Measurements from ENCODE around the gene CDK13. TPM values are rescaled to one million over a fixed set of nuclear protein-coding genes. Genes with fewer than 3 reads are reported as not detected.

CDK13 gene
- total RNA-seq, 2 experiments from 2014 or later: 84.3 to 90.9 TPM

GRCh38 chr7:39919646-39920045, 30.4 kb upstream of the CDK13 start:
- H2AFZ ChIP-seq (ENCODE audit: low read length): no peak overlapping the region
- no peaks in the 10 kb centered on the region for H3K9me2 ChIP-seq (ENCODE audit: insufficient read depth, low read length)
- BruUV-seq (replicated peaks): no TSS peak
- no peak for DNase-seq (ENCODE audit: low spot score)
- TF ChIP-seq CTCF (conservative IDR thresholded peaks at IDR 0.05; ENCODE audit: low read length) (no peak), EZH2phosphoT487 (IDR thresholded peaks at IDR 0.05; ENCODE audit: borderline replicate concordance, low read depth, low read length) (no peak)
- no peaks in the 10 kb centered on the region for H3K36me3 ChIP-seq (ENCODE audit: insufficient read depth, low read length)
- ChIA-PET POLR2A (interaction anchor here (0.5 to 1.2 kb wide), 3 partner anchors 10 to 120 kb away, joined by 3 read pairs; no protein-coding TSS in a partner anchor), CTCF (ENCODE audit: unreplicated experiment) (no interaction called here)
- no peaks in the 10 kb centered on the region for H3K79me2 ChIP-seq (ENCODE audit: insufficient read depth, low read depth, low read length)
- intact Hi-C loops (cut with micrococcal nuclease; ENCODE audit: unreplicated experiment): no loop called here
- H4K20me1 ChIP-seq (ENCODE audit: insufficient read depth, low read length): no peaks in the 10 kb centered on the region
- no peak overlapping the region for H3K27ac ChIP-seq (ENCODE audit: low read depth, low read length, poor library complexity, severe bottlenecking)
- no peaks in the 10 kb centered on the region for H3K4me1 ChIP-seq (ENCODE audit: insufficient read depth, low read length, poor library complexity, severe bottlenecking)
- no peaks in the 10 kb centered on the region for H3K9me3 ChIP-seq (ENCODE audit: low read length)
- no peak overlapping the region for H3K4me3 ChIP-seq (ENCODE audit: low read depth, low read length, poor library complexity, severe bottlenecking)
- no peak overlapping the region for H3K4me2 ChIP-seq (ENCODE audit: low read length)

GRCh38 chr7:39921506-39922175, 28.4 kb upstream of the CDK13 start:
- ChIA-PET POLR2A (interaction anchor here (0.6 to 0.7 kb wide), 3 partner anchors 42 to 211 kb away, joined by 3 to 5 read pairs (median 3); no protein-coding TSS in a partner anchor), CTCF (ENCODE audit: unreplicated experiment) (no interaction called here)
- no peaks in the 10 kb centered on the region for H3K9me2 ChIP-seq (ENCODE audit: insufficient read depth, low read length)
- H3K9me3 ChIP-seq (ENCODE audit: low read length): no peaks in the 10 kb centered on the region
- no peak overlapping the region for H3K4me3 ChIP-seq (ENCODE audit: low read depth, low read length, poor library complexity, severe bottlenecking)
- H3K4me1 ChIP-seq (ENCODE audit: insufficient read depth, low read length, poor library complexity, severe bottlenecking): no peaks in the 10 kb centered on the region
- TF ChIP-seq EZH2phosphoT487 (IDR thresholded peaks at IDR 0.05; ENCODE audit: borderline replicate concordance, low read depth, low read length) (no peak), CTCF (conservative IDR thresholded peaks at IDR 0.05; ENCODE audit: low read length) (no peak)
- no peak overlapping the region for H2AFZ ChIP-seq (ENCODE audit: low read length)
- DNase-seq (ENCODE audit: low spot score): no peak
- H3K4me2 ChIP-seq (ENCODE audit: low read length): no peak overlapping the region
- no peaks in the 10 kb centered on the region for H3K36me3 ChIP-seq (ENCODE audit: insufficient read depth, low read length)
- no peaks in the 10 kb centered on the region for H4K20me1 ChIP-seq (ENCODE audit: insufficient read depth, low read length)
- BruUV-seq (replicated peaks): no TSS peak
- no peak overlapping the region for H3K27ac ChIP-seq (ENCODE audit: low read depth, low read length, poor library complexity, severe bottlenecking)
- H3K79me2 ChIP-seq (ENCODE audit: insufficient read depth, low read depth, low read length): no peaks in the 10 kb centered on the region
- intact Hi-C loops (cut with micrococcal nuclease; ENCODE audit: unreplicated experiment): no loop called here

- no peaks in the 10 kb centered on the region for H3K9me2 ChIP-seq (ENCODE audit: insufficient read depth, low read length)
- TF ChIP-seq EZH2phosphoT487 (IDR thresholded peaks at IDR 0.05; ENCODE audit: borderline replicate concordance, low read depth, low read length): no peak
- no peak for DNase-seq (ENCODE audit: low spot score)
- no peaks in the 10 kb centered on the region for H3K79me2 ChIP-seq (ENCODE audit: insufficient read depth, low read depth, low read length)
- no peak overlapping the region for H3K4me3 ChIP-seq (ENCODE audit: low read depth, low read length, poor library complexity, severe bottlenecking)
- no peak overlapping the region for H2AFZ ChIP-seq (ENCODE audit: low read length)
- intact Hi-C loops (cut with micrococcal nuclease; ENCODE audit: unreplicated experiment): no loop called here
- BruUV-seq (replicated peaks): no TSS peak
- H3K4me2 ChIP-seq (ENCODE audit: low read length): no peak overlapping the region
- no peaks in the 10 kb centered on the region for H3K36me3 ChIP-seq (ENCODE audit: insufficient read depth, low read length)
- H4K20me1 ChIP-seq (ENCODE audit: insufficient read depth, low read length): no peaks in the 10 kb centered on the region
- ChIA-PET CTCF (ENCODE audit: unreplicated experiment) (no interaction called here), POLR2A (no interaction called here)
- no peaks in the 10 kb centered on the region for H3K9me3 ChIP-seq (ENCODE audit: low read length)
- H3K27ac ChIP-seq (ENCODE audit: low read depth, low read length, poor library complexity, severe bottlenecking): no peak overlapping the region
- H3K4me1 ChIP-seq (ENCODE audit: insufficient read depth, low read length, poor library complexity, severe bottlenecking): no peaks in the 10 kb centered on the region
These were observed 27.5 kb upstream of the CDK13 start for GRCh38 chr7:39922580-39922979.
